ENCODE data around the gene CXCL12.

The CXCL12 gene

DNA sequence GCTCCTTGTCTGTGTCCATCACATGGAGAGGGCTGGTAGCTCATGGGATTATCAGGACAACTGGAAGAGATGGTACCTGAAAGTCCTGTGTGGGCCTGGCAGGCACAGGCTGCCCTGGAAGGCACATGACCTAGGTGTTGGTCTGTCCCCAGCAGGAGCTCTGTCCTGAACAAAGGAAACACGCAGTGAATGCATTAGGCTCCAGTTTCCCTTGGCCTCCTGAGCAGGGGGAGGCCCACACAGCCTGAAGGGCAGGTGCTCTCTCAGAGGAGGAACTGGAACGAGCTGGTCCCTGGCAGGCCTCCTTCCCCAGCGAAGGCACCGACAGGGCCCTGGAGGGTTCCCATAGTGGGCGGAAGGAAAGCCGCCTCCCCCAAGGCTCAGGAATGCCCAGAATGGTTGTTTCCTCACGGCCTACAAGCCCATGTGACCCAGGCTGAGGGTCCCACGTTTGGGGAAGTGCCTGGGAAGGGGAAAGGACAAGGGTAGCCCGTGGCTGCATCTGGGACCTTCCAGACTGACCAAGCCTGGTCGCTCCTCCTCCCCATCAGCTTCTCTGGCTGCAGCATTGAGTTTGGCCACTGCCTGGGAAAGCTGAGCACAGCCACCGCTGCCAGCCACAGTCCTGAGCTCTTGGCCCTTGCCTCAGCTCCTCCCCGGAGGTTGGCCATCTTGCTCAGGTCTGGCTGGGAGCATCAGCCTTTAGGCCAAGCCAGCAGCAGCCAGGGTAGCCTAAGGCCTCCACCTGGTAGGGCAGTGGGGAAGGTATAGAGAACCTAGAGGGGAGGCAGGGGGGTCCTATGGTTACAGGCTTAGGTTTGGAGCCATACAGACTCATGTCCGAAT lies 21.8 kb downstream of the CXCL12 start:
- DNase-seq = no peak

DNA sequence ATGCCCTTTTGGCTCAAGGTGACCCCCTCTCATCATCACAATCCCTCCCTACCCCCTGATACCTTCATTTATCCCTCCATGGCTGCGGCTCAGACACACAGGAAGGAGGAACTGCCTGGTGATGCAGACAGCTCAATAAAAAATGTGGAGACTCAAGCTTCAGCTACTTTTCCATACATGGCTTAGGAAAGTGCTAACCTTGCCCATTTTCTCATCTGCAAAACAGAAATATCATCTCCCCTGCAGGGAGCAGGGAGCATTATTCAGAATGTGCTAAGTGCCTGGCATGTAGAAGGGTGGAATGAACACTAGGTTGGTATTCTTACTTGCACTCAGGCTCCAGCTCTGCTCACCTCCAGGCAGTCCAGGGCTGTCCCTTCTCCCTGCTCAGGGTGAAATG lies 23.8 kb downstream of the CXCL12 start:
- DNase-seq = no peak

DNA sequence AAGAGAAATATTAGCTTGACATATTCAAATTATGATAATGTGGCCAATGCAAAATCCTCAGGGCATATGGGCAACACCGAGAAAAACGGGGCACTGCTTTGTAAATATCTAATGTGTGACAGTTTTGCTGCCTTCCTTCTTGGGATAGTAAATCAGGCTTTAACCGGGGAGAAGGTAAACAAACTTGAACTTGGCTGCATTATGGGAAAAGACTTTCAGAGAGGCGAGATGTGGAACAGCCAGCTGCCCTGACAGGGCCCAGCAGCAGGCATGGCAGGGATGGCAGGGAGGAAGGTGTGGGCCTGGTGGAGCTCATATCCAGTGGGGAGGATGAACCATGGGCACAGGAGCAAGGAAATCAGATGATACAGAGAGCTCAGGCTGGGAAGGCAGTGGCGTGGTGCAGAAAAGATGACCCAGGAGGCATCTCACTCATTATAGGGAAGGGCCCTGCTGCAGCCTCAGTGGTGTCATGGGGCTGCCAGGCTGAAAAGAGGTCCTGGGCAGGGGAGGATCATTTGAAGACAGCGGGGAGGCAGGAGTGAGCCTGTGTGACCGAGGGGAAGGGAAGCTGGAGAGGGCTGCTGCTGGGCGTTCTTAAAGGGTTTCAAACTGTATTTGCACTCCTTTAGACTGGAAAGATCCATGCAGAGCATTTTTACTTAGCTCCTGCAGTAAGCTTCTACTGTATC lies 26.7 kb downstream of the CXCL12 start:
- DNase-seq = no peak

DNA sequence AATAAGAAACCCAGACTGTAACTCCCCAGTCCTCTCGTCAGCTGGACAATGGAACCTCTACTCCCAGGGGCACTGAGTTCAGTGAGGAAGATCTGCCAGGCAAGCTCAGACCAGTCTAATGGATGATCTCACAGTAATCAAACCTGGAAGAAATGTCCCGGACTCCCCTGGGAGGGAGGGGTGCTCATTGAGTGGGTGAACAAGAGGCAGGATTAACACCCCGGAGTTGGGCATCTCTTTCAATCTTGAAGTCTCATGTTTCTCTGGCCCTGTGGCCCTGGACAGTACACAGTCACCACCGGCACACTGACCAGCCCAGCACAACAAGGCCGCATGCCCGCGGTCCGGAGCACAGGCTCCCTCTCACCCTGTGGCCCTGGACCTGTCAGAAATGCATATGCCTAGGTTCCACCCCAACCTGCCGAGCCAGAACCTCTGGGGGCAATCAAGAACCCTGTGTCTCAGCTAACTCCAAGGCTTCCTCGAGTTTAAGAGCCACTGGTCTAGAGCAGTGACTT lies 27.8 kb downstream of the CXCL12 start:
- no peak for DNase-seq

DNA sequence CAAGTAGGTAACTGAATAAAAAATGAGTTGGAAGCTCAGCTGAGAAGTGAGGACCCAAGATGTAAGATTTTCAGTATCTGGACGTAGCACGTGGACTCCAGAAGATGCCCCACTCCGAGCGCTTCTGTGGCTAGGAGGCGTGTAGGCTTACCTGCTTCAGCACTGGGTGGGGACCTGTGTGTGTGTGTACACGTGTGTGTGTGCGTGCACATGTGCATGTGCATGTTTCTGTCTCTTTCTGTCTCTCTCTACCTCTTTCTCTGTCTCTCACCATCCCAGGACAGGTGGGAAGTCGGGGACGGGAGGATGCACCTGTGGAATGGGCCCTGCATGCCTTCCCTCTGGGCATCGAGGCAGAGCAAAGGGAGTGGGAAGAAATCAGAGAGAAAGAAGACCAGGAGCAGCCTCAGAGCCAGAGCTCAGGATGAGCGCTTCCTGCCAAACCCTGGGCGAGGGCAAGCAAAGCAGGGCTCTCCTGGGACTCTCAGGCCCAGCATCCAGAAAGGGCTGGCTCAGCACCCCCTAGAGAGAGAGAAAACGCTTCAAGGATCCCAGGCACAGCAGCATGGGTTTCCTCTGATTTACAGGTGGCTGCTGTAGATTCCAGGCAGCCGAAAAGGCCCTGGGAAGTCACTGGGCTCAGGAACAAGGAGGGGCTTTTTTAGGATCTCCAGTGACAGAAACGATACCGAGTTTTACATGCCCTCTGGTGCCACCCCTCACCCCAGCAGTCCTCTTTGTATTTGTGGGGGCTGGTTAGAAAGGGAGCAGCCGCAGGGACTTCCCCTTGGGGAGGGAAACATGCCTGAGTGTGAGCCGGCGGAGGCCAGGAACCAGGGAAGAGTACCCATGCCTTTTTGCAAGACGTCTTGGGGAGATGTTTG lies 28.5 kb downstream of the CXCL12 start:
- no peak for DNase-seq

DNA sequence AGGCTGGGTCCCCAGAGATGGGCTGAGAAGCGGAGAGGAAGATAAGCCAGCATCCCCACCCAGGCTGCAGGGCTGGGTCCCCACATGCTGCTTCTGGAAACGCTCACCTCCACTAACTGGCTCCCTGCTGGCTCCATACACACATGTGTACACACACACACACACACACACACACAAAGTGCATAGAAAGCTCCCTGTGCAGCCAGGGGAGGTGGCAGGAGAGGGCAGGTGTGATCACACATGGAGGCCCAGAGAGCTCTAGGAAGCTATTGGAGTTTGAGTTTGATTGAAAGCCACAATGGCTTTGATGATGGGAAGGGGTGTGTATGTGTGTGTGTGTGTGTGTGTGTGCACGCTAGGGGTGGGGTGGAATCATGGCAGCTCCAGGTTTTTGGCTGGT lies 29.3 kb downstream of the CXCL12 start:
- no peak for DNase-seq

DNA sequence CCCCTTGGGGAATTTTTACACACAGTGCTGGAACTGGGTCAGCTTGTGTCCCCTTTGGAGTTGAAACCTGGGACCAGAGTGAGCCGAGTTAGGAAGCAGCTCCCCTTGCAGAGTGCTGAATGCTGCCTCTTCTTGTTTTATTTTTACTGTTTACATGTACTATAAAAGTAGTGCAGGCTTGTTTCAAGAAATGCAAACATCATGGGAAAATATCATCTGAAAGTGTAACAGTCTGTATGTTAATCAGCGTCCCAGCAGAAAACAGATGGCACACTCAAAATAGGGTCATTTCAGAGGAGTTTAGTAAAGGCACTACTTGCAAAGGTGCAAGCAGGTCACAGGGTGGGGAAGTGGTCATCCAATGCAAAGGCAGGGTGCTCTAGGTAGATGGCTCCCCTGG lies 30.1 kb downstream of the CXCL12 start:
- DNase-seq = no peak

DNA sequence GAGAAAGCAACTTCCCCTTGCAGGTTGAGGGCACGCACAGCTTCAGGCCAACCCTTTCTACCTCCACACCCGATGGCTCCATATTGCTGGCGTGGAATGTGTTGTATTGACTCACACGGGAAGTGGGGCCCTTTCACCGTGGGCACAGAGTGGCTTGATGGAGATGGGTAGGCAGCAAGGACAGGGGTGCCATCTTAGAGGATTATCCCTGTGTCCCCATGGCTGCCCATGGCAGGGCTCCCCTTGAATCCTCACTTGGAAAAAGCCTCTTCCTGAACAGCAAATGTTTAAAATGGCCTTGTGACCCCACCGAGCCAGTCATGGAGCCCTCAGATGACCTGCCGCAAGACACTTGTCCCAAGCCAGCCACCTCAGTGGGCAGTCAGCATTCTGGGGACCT lies 31.2 kb downstream of the CXCL12 start:
- DNase-seq = no peak

DNA sequence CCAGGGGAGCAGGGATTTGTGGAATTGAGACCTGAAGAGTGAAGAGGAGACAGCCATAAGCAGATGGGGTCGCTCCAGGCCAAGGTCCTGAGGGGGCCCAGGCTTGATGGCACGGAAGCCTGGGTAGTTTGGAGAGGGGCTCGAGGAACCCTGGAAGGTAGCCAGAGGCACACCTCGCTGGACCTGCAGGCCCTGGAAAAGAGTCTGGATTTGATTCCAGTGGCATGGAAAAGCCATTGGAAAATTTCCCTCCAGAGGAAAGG lies 31.8 kb downstream of the CXCL12 start:
- no peak for DNase-seq

DNA sequence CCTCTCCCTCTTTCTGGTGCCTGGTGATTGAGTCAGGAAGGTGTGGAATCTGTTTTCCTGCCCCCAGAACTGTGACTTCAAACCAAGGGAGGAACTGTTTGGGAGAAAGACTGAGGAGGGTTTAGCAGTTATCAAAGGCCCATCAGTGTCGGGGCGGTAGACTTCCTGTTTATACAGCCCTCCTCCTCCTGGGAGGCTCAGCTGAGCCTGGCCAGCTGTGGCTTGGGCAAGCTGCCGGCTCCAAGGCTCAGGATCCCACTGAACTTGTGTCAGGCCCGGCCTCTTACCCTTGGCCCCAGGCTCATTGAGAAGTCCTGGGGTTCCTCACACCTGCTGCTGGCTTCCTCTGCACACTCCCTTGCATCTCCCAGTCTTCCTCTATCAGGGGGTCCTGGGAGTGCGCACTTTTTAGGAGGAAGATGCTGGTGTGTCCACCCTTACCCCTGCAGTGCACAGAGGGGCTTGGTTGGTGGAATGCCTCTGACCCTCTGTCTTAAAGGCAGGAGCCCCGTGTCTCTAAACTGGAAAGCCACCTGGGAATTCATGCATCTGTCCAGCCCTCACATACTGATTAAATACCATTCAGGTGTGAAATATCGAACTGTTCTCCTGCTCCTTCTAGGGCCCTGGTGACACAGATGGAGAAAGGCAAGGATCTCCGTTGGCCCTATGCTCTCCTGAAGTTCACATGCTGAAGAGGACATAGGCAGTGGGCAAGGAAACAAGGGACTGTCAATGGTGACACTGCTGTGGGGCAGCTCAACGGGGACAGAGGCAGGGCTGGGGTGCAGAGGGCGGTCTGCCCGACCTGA lies 32.4 kb downstream of the CXCL12 start:
- DNase-seq = no peak

DNA sequence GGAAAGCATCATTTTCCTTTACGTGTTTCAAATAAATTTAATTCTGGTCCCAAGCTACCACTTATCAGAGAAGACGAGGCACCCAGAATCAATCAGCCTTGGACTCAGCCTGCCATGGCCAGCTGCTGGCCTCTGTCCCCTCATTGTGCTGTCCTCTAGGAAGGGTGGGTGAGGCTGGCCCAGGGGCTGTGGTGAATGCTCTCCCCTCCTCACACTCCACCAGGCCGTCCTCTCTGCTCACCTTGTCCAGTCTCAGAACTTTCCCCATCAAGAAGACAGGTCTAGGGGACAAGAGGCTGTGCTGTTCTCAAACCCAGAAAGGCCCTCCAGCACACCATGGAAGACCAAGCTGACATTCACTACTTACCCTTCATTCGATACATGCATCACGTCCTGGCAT lies 36.4 kb downstream of the CXCL12 start:
- no peak for DNase-seq

DNA sequence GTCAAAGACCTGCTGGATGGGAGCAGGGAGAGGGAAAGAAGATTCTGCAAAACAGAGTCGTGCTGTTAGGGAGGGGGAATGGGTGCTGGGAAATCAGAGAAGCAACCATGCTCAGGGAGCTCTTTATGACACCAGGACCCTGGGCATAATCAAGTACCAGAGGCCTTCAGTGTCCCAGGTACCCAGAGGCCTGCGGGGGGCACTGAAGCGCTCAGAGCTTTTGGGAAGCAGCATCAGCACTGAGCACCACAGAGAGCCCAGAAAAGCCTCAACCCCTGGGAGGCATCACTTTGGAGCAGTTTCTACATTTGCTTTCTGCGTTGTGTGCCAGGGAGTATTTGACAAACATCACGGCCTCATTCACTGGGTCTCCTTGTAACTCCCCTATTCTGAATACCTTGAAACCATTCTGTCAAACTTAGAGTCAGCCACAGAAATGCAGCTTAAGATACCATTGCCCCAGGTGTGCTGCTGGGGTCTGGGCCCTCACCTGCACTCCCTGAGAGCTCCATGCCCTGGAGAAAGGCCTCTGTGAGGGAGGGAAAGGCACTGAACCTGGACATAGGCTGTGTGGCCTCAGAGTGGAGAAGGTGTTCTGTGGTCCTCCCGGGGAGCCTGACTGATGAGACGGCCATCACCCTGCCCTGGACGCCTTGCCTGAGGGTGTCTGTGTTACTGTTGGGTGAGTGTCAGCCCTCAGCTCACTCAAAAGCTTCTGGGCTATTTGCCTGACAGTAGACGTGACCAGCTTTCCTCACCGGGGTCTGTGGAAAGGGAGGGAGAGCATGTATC lies 37.1 kb downstream of the CXCL12 start:
- DNase-seq = no peak

DNA sequence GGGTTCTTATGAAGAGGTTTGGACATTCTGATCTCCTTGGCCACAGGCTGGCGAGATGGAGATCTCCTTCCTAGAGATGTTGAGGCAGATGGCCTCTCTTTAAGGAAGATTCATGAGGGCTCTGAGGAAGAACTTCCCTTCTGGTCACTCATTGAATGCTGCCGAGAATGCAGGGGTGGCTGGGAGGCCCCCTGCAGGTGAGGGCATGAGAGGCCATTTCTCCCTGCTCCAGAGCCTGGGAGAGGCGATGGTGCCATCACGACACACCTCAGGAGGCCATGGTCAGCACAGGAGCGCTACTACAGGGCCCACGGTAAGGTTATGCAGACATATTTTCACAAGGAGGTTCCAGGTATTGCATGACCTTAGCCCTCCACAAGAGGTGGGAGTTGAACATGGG lies 40.2 kb downstream of the CXCL12 start:
- DNase-seq = no peak

DNA sequence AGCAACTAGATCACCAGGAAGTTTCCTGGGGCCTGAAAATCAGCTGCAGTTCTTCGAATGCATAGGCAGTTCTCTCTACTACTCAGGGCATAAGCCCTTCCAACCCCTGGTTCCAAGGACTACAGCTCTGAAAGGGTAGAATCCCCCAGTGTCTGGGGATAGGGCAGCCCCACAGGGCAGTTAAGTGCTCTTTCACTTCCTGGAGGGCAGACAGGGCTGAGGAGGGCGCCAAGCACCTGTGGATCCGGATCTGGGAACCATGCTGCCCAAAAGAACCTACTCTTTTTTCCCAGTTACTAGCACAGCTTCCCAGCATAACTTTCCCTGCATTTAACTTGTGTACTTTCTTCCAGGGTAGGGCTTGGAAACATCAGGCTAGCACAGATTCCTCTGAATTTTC lies 41.1 kb downstream of the CXCL12 start:
- DNase-seq = no peak

DNA sequence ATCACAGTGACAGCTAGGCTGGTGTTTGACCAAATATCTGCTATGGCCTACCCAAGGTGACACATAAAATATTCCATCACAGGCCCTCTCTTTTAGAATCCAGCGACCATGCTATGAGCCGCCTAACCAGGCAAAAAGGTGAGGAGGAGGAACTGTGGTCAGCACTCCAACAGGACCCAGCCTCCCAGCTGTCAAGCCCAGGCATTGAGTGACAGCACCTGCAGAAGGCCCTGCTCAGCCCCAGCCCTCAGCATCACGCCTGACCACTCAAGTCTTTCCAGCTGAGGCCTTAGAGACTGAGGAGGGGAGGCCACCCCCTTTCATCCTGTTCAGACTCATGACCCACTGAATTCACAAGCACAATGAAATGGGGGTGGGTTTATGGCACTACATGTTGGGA lies 43.0 kb downstream of the CXCL12 start:
- no peak for DNase-seq

DNA sequence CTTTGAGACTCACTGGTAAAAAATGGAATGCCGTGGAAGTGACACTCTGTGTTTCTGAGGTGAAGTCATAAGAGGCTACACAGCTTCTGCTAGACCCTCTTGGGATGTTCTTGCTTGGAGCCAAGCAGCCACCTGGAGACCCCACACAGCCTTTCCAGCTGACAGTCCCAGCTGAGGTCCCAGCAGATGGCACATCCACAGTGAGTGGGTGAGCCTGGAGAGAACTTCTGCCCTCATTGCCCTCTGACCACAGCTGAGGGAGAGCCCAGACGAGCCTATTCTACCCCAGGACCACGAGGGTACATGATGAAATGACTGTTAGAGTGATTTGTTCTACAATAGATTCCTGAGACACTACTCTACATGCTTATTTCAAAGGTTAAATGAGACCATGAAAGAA lies 44.3 kb downstream of the CXCL12 start:
- no peak for DNase-seq

DNA sequence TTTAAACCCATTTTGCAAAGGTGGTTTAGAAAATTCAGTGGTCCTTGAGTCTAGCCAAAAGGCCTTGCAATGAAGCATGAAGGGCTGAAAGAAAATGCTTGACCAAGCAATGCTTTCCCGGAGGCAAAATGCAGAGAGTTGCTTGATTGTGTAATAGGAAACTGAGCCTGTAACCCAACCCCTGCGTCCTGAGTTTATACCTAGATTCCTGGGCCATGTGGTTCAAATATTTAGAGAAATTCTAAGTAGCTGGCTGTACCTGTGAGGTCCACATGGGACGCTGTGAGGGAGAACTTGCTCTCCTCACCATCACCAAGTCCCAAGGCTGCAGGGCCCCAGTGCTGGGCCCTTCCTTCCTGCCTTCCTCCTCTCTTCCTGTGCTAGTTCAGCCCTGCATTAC lies 45.7 kb downstream of the CXCL12 start:
- DNase-seq = no peak

DNA sequence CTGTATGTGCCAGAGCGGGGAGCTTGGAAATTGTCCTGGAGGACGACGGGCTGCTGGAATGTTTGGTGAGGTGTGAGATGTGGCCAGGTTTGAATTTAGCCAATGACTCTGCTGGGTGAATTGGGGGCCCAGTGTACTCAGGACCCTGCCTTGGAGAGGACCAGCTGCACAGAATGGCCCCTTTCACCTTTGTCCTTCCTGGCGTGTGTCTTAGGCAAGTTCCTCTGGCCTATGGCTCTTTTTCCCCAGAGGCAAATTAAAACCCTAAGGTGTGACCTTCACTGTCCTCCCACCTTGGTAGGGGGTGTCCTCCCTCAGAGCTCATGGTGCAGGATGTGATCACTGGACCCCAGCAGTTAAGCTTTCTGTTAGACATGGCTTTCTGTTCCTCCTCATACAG lies 47.8 kb downstream of the CXCL12 start:
- DNase-seq = no peak

DNA sequence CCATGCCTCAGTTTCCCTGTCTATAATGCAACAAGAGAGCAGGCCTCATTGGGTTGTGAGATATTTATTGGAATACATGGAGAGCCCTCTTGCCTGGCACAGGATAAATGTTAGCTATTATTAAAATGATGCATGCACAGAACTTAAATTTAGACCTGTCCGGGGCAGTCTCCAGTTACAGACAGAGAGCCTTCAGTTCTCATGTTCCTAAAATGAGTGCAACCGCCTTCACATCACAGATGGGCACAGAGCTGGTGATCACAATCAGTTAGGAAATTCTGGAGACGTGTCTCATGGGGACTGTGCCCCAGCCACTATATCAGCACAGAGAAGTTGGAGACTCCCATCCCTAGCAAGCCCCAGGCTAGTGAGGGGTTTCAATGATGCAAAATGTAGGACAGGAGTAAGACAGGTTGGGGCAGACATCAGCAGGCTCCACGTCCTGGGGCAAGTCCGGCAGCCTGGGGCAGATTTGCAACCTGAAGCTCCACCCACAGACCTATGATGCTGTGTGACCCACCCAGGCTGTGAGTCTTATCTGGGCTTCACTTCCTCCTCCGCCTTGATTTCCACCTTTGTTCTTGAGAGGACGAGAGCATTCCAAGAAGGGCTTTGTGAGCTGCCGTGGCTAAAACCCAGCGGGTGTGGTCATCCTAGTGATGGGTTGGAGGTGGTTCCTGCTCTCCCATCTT lies 49.4 kb downstream of the CXCL12 start:
- no peak for DNase-seq

DNA sequence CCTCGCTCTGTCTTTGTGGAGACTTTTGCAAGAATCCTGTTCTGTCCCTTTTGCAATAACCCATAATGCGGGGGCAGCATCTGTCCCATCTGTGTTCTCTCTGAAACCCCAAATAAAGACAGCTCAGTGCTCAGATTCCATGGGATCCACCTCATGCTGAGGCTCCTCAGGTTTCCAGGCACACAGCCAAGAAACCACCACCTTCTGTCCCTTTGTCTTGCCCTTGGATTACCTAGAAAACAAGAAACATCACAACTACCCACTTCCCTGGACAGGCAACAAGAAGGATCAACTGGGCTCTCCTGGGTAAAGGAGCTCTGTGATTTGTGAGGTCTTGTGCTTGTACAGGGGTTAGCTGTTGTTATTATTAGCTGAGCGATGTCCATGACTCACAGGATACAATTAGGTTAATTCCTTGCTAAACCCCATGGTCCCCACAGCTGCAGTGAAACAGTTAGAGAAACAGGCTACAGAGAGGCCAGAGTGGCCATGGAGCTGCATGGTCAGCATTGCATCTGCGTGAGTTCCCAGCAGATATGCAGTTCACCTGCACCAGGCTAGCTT lies 50.2 kb downstream of the CXCL12 start:
- DNase-seq = no peak

DNA sequence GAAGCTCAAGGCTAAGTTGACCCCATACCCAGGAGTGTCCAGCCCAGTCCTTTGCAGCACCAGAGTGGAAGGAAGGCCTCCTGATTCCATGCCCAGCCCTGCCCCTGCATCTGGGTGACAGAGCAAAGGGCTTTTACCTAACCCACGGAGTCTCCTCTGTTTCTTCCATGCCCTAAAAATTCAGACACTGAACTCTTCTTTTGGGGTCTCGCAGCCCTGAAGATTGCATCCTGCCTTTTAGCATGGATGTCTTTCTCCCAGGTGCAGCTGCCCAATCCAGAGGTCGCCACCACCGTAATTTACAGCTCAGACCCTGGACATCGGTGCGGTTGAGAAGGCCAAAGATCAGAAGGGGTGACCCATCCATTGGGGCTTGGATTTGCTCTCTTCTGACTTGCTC lies 50.8 kb downstream of the CXCL12 start:
- no peak for DNase-seq

All from midbrain (tissue), 1 donor.